ENCODE data around the gene LIN28B. TPM values are rescaled to one million over a fixed set of nuclear protein-coding genes. Genes with fewer than 3 reads are reported as not detected.

LIN28B gene
- polyA plus RNA-seq, 1 donor from 2014 or later = 19.1 TPM

DNA sequence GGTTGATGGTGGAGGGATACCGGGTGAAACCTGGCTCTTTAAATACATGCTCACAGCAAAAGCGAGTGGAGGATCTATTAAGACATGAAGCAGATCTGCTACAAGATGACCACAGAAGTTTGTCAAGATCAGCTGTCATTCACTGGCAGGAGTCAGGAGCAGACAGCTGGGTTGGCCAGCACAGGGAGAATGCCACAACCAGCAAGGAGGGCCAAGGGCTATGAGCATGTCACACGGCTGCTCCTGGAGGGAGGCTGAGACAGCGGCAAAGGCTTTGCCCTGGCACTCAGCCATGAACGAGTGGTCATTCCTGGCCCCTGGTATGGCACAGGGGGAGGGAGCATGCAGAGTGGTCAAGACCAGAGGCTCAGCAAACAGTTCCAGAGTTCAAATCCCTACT is 145.3 kb downstream of the LIN28B start:
- no peak for TF ChIP-seq TAF1 (IDR thresholded peaks at IDR 0.05; ENCODE audit: low read depth)
- TF ChIP-seq RAD21 (conservative IDR thresholded peaks at IDR 0.05) = no peak
- TF ChIP-seq, protein P1, sequence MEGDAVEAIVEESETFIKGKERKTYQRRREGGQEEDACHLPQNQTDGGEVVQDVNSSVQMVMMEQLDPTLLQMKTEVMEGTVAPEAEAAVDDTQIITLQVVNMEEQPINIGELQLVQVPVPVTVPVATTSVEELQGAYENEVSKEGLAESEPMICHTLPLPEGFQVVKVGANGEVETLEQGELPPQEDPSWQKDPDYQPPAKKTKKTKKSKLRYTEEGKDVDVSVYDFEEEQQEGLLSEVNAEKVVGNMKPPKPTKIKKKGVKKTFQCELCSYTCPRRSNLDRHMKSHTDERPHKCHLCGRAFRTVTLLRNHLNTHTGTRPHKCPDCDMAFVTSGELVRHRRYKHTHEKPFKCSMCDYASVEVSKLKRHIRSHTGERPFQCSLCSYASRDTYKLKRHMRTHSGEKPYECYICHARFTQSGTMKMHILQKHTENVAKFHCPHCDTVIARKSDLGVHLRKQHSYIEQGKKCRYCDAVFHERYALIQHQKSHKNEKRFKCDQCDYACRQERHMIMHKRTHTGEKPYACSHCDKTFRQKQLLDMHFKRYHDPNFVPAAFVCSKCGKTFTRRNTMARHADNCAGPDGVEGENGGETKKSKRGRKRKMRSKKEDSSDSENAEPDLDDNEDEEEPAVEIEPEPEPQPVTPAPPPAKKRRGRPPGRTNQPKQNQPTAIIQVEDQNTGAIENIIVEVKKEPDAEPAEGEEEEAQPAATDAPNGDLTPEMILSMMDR (IDR thresholded peaks at IDR 0.05; ENCODE audit: poor library complexity, severe bottlenecking) = no peak
- no peak for TF ChIP-seq EZH2 (IDR thresholded peaks at IDR 0.05; ENCODE audit: borderline replicate concordance, insufficient read depth, low read length, poor library complexity, severe bottlenecking)
- TF ChIP-seq, protein P2, sequence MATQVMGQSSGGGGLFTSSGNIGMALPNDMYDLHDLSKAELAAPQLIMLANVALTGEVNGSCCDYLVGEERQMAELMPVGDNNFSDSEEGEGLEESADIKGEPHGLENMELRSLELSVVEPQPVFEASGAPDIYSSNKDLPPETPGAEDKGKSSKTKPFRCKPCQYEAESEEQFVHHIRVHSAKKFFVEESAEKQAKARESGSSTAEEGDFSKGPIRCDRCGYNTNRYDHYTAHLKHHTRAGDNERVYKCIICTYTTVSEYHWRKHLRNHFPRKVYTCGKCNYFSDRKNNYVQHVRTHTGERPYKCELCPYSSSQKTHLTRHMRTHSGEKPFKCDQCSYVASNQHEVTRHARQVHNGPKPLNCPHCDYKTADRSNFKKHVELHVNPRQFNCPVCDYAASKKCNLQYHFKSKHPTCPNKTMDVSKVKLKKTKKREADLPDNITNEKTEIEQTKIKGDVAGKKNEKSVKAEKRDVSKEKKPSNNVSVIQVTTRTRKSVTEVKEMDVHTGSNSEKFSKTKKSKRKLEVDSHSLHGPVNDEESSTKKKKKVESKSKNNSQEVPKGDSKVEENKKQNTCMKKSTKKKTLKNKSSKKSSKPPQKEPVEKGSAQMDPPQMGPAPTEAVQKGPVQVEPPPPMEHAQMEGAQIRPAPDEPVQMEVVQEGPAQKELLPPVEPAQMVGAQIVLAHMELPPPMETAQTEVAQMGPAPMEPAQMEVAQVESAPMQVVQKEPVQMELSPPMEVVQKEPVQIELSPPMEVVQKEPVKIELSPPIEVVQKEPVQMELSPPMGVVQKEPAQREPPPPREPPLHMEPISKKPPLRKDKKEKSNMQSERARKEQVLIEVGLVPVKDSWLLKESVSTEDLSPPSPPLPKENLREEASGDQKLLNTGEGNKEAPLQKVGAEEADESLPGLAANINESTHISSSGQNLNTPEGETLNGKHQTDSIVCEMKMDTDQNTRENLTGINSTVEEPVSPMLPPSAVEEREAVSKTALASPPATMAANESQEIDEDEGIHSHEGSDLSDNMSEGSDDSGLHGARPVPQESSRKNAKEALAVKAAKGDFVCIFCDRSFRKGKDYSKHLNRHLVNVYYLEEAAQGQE (IDR thresholded peaks at IDR 0.05; ENCODE audit: borderline replicate concordance) = no peak
- TF ChIP-seq MXI1 (conservative IDR thresholded peaks at IDR 0.05; ENCODE audit: poor library complexity, severe bottlenecking) = no peak
- TF ChIP-seq POLR2AphosphoS5 (IDR thresholded peaks at IDR 0.05) = no peak
- no peak for TF ChIP-seq EP300 (conservative IDR thresholded peaks at IDR 0.05; ENCODE audit: poor library complexity, severe bottlenecking)
- TF ChIP-seq SMC3 (conservative IDR thresholded peaks at IDR 0.05; ENCODE audit: poor library complexity) = no peak
- H3K36me3 ChIP-seq (ENCODE audit: insufficient read depth, low read length) = no peaks in the 10 kb centered on the region
- H2AFZ ChIP-seq (ENCODE audit: low read depth, low read length) = no peak overlapping the region
- H3K9me3 ChIP-seq (ENCODE audit: low read length) = no peaks in the 10 kb centered on the region
- no peak overlapping the region for H3K27ac ChIP-seq (ENCODE audit: low read length)
- no peaks in the 10 kb centered on the region for H3K79me2 ChIP-seq (replicated peaks; ENCODE audit: insufficient read depth, low read length)
- no peak overlapping the region for H3K4me3 ChIP-seq (ENCODE audit: low read length)
- no peaks in the 10 kb centered on the region for H4K20me1 ChIP-seq (ENCODE audit: insufficient read depth)
- no peak overlapping the region for H3K4me2 ChIP-seq (ENCODE audit: low read length)
- no peak overlapping the region for H3K9ac ChIP-seq (ENCODE audit: low read length)
- no peaks in the 10 kb centered on the region for H3K27me3 ChIP-seq (ENCODE audit: insufficient read depth, low read depth, low read length)
- H3F3A ChIP-seq (ENCODE audit: insufficient read depth, low read length, poor library complexity, severe bottlenecking) = no peaks in the 10 kb centered on the region
- H3K9me2 ChIP-seq (ENCODE audit: insufficient read depth, low read length) = no peaks in the 10 kb centered on the region

DNA sequence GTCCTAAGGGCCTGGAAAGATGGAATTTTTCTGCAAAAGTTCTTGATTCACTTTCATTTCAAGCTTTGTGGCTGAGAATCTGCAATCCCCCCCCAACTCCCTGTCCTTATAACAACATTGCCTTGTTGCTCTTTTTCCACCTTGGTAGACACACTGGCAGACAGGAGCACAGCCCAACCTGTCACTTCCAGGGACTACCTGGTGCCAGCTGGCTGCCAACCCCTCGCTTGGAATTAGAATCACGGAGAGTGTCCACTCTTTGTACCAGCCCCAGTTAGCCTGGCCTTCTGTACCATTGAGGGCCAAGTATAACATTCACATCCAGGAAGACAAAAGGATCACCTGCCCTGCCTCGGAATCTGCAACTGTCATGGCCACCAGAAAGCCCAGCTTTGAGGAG is 148.2 kb downstream of the LIN28B start:
- H3K9me2 ChIP-seq (ENCODE audit: insufficient read depth, low read length) = no peaks in the 10 kb centered on the region
- H4K20me1 ChIP-seq (ENCODE audit: insufficient read depth) = no peaks in the 10 kb centered on the region
- H3K79me2 ChIP-seq (replicated peaks; ENCODE audit: insufficient read depth, low read length) = no peaks in the 10 kb centered on the region
- H3K4me3 ChIP-seq (ENCODE audit: low read length) = no peak overlapping the region
- H3F3A ChIP-seq (ENCODE audit: insufficient read depth, low read length, poor library complexity, severe bottlenecking) = no peaks in the 10 kb centered on the region
- H3K4me2 ChIP-seq (ENCODE audit: low read length) = no peak overlapping the region
- no peaks in the 10 kb centered on the region for H3K9me3 ChIP-seq (ENCODE audit: low read length)
- no peaks in the 10 kb centered on the region for H3K36me3 ChIP-seq (ENCODE audit: insufficient read depth, low read length)
- no peak overlapping the region for H2AFZ ChIP-seq (ENCODE audit: low read depth, low read length)
- no peak overlapping the region for H3K27ac ChIP-seq (ENCODE audit: low read length)
- H3K9ac ChIP-seq (ENCODE audit: low read length) = no peak overlapping the region
- no peaks in the 10 kb centered on the region for H3K27me3 ChIP-seq (ENCODE audit: insufficient read depth, low read depth, low read length)
- no peak for TF ChIP-seq TAF1 (IDR thresholded peaks at IDR 0.05; ENCODE audit: low read depth)
- TF ChIP-seq POLR2AphosphoS5 (IDR thresholded peaks at IDR 0.05) = no peak
- TF ChIP-seq RAD21 (conservative IDR thresholded peaks at IDR 0.05) = no peak
- TF ChIP-seq MXI1 (conservative IDR thresholded peaks at IDR 0.05; ENCODE audit: poor library complexity, severe bottlenecking) = no peak
- TF ChIP-seq, protein P1 (IDR thresholded peaks at IDR 0.05; ENCODE audit: poor library complexity, severe bottlenecking) = no peak
- no peak for TF ChIP-seq EP300 (conservative IDR thresholded peaks at IDR 0.05; ENCODE audit: poor library complexity, severe bottlenecking)
- no peak for TF ChIP-seq SMC3 (conservative IDR thresholded peaks at IDR 0.05; ENCODE audit: poor library complexity)
- no peak for TF ChIP-seq EZH2 (IDR thresholded peaks at IDR 0.05; ENCODE audit: borderline replicate concordance, insufficient read depth, low read length, poor library complexity, severe bottlenecking)
- TF ChIP-seq, protein P2 (IDR thresholded peaks at IDR 0.05; ENCODE audit: borderline replicate concordance) = no peak

All from neural cell (in vitro differentiated cells).